HepG2 (cell line): ENCODE measurements around the gene CCNDBP1. TPM values are rescaled to one million over a fixed set of nuclear protein-coding genes. Genes with fewer than 3 reads are reported as not detected.

Experiments used
- ATAC-seq: fragments of 200-7000 bp; cut with Tn5 transposase; 3 replicates; pipeline ENCODE4 v1.9.1; 2020; ENCODE audit warnings: mild to moderate bottlenecking, moderate library complexity
- BruUV-seq: library from RNA; stranded (reverse); fragments of 400-500 nt; replicated peaks from 2 replicates; lab custom pipeline; 2021; lab: Mats Ljungman, UMichigan
- CTCF ChIA-PET: fragments of 300-600 bp; formaldehyde crosslinking; extraction: SDS; loops from one replicate; lab custom pipeline; 2021; ENCODE audit warnings: low total read pairs, inconsistent platforms, low intra/inter-chr PET ratio; lab: Yijun Ruan, JAX
- POLR2A ChIA-PET: fragments of 350-600 bp; sonication (Branson Sonifier 250); formaldehyde crosslinking; loops from one replicate; lab custom pipeline; 2020; ENCODE audit warnings: antibody characterized with exemption, inconsistent platforms; lab: Yijun Ruan, JAX
- DNase-seq: peaks from one replicate; pipeline ENCODE4 v3.0.0-alpha.2; 2015; ENCODE audit warnings: low spot score
- FAIRE-seq: peaks from 3 replicates; lab custom pipeline; 2011; peaks lifted over from hg19 to GRCh38; lab: Jason Lieb, UNC
- H2AFZ ChIP-seq: one replicate; pipeline ENCODE4 v1.6.1; 2011; ENCODE audit warnings: low read length, inconsistent platforms
- H3K27ac ChIP-seq: fragments of 300-600 bp; 3 replicates; pipeline ENCODE4 v1.8.0; 2011; ENCODE audit warnings: mixed run types, mild to moderate bottlenecking, mixed read lengths, low read length, inconsistent platforms; ENCODE audit not compliant: insufficient read depth; ENCODE audit errors: extremely low read length
- H3K27me3 ChIP-seq, 2 experiments: fragments of 200-600 bp in 1 of 2; 2 replicates in 1 of 2; 3 replicates in 1 of 2; pipeline versions ENCODE4 v1.6.0 to v1.8.0; 2011; ENCODE audit warnings: low read length in 2 of 2, mild to moderate bottlenecking in 2 of 2, moderate library complexity in 2 of 2, inconsistent platforms in 1 of 2; ENCODE audit not compliant: insufficient read depth in 2 of 2, control insufficient read depth in 1 of 2
- H3K36me3 ChIP-seq, 2 experiments: fragments of 200-600 bp in 1 of 2; replicated peaks in 1 of 2; 2 replicates in 1 of 2; 3 replicates in 1 of 2; pipeline versions ENCODE4 v1.5.1 to v1.8.0; 2011; ENCODE audit warnings: low read length in 2 of 2, inconsistent platforms in 1 of 2; ENCODE audit not compliant: insufficient read depth in 2 of 2, control insufficient read depth in 1 of 2
- H3K4me1 ChIP-seq: 2 replicates; pipeline ENCODE4 v1.5.1; 2012; ENCODE audit warnings: low read length, inconsistent platforms; ENCODE audit not compliant: insufficient read depth
- H3K4me2 ChIP-seq: 2 replicates; pipeline ENCODE4 v1.6.0; 2011; ENCODE audit warnings: low read depth, low read length, inconsistent platforms
- H3K4me3 ChIP-seq, 3 experiments: fragments of 200-600 bp in 1 of 3; sonication (generic), shearing (Covaris generic) in 1 of 3; replicated peaks in 1 of 3; 2 replicates each; pipeline ENCODE4 v1.5.1; 2011 to 2016; ENCODE audit warnings: low read length in 3 of 3, inconsistent platforms in 2 of 3, low read depth in 2 of 3, mild to moderate bottlenecking in 2 of 3, control low read depth in 1 of 3, mixed read lengths in 1 of 3; ENCODE audit not compliant: insufficient read depth in 1 of 3
- H3K79me2 ChIP-seq: one replicate; pipeline ENCODE4 v1.6.1; 2011; ENCODE audit warnings: low read length, inconsistent platforms; ENCODE audit not compliant: insufficient read depth
- H3K9ac ChIP-seq: 2 replicates; pipeline ENCODE4 v1.6.0; 2011; ENCODE audit warnings: mild to moderate bottlenecking, low read depth, low read length, inconsistent platforms; ENCODE audit not compliant: insufficient read depth
- H3K9me3 ChIP-seq: 2 replicates; pipeline ENCODE4 v1.5.1; 2012; ENCODE audit warnings: mild to moderate bottlenecking, low read length
- H4K20me1 ChIP-seq: 2 replicates; pipeline ENCODE4 v1.6.0; 2011; ENCODE audit warnings: inconsistent platforms, mild to moderate bottlenecking, low read length, moderate library complexity; ENCODE audit not compliant: insufficient read depth
- CCAR2 ChIP-seq: fragments of 200-400 bp; formaldehyde crosslinking; optimal IDR thresholded peaks from 2 replicates; pipeline ENCODE3; 2018; ENCODE audit warnings: low read depth, mild to moderate bottlenecking, low read length, moderate library complexity
- HDAC1 ChIP-seq: sonication (generic); formaldehyde crosslinking; IDR thresholded peaks from 2 replicates; pipeline ENCODE4 v1.5.1; 2020; ENCODE audit warnings: mild to moderate bottlenecking, missing genetic modification reagents
- KLF9 ChIP-seq: IDR thresholded peaks from 2 replicates; pipeline ENCODE4 v1.6.1; 2016; ENCODE audit warnings: low read depth
- MTF1 ChIP-seq: sonication (generic); formaldehyde crosslinking; IDR thresholded peaks from 2 replicates; pipeline ENCODE4 v1.5.0; 2020; ENCODE audit warnings: missing genetic modification reagents
- MXI1 ChIP-seq: IDR thresholded peaks from 3 replicates; pipeline ENCODE4 v1.6.1; 2012; ENCODE audit warnings: low read depth, low read length, inconsistent platforms, borderline replicate concordance
- PLRG1 ChIP-seq: fragments of 450-650 bp; conservative IDR thresholded peaks from 2 replicates; pipeline ENCODE4 v1.6.1; 2016
- ZBTB21 ChIP-seq: sonication (generic); formaldehyde crosslinking; IDR thresholded peaks from 2 replicates; pipeline ENCODE4 v1.4.0; 2020; ENCODE audit warnings: missing genetic modification reagents
- ZNF225 ChIP-seq: sonication (generic); formaldehyde crosslinking; IDR thresholded peaks from 2 replicates; pipeline ENCODE4 v1.4.0; 2020; ENCODE audit warnings: mild to moderate bottlenecking, missing genetic modification reagents
- ZNF296 ChIP-seq: sonication (generic); formaldehyde crosslinking; conservative IDR thresholded peaks from 2 replicates; pipeline ENCODE4 v1.5.0; 2020; ENCODE audit warnings: mild to moderate bottlenecking, missing genetic modification reagents
- ZNF703 ChIP-seq: sonication (generic); formaldehyde crosslinking; IDR thresholded peaks from 2 replicates; pipeline ENCODE4 v1.5.1; 2020; ENCODE audit warnings: missing genetic modification reagents, mild to moderate bottlenecking, moderate library complexity, borderline replicate concordance
- WGBS: methylation state at CpG from one replicate; pipeline ENCODE4 v1.1.6; 2017; ENCODE audit warnings: low lambda C conversion rate; 5-methylcytosine and 5-hydroxymethylcytosine counted together
- in situ Hi-C: cut with HindIII; loops from 2 replicates; pipeline ENCODE4 v1.10.0; 2017; ENCODE audit warnings: low pct_unique_long_range_greater_than_20kb; ENCODE audit not compliant: extremely low pct_ligation_motif_present
- intact Hi-C: fragments of 100-400 bp; cut with micrococcal nuclease; formaldehyde crosslinking; loops from one replicate; pipeline ENCODE4 v1.10.0; 2022; ENCODE audit not compliant: unreplicated experiment
- polyA plus RNA-seq, 8 experiments: library from polyadenylated mRNA; depleted of rRNA in 3 of 8; stranded (reverse) in 7 of 8; unstranded in 1 of 8; fragments of >200 nt; fragmentation: Illumina TruSeq in 4 of 8; extraction: Trizol in 4 of 8; gene quantifications; 2 replicates each; pipeline versions ENCODE4 v1.2.1 to v1.2.3, GENCODE V29; 2011 to 2016; ENCODE audit warnings: low read depth in 4 of 8, missing spikeins in 1 of 8, mixed read lengths in 1 of 8; ENCODE audit not compliant: insufficient read depth in 1 of 8
- total RNA-seq, 5 experiments: library from RNA; depleted of rRNA; stranded (reverse); fragments of >200 nt; fragmentation: Illumina TruSeq; extraction: Trizol; gene quantifications; 2 replicates each; pipeline ENCODE4 v1.2.3, GENCODE V29; 2016; ENCODE audit warnings: low read depth in 1 of 5
- TF ChIP-seq, protein P1 (sequence below): sonication (generic); formaldehyde crosslinking; IDR thresholded peaks from 2 replicates; pipeline ENCODE4 v1.4.0; 2020; ENCODE audit warnings: missing genetic modification reagents, borderline replicate concordance
- TF ChIP-seq, protein P2 (sequence below): sonication (generic); formaldehyde crosslinking; IDR thresholded peaks from 2 replicates; pipeline ENCODE4 v1.5.1; 2020; ENCODE audit warnings: mild to moderate bottlenecking, missing genetic modification reagents, borderline replicate concordance
- TF ChIP-seq, protein P3 (sequence below): sonication (generic); formaldehyde crosslinking; IDR thresholded peaks from 2 replicates; pipeline ENCODE4 v1.5.1; 2020; ENCODE audit warnings: missing genetic modification reagents, mild to moderate bottlenecking, borderline replicate concordance
- TF ChIP-seq, protein P4 (sequence below): sonication (generic); formaldehyde crosslinking; conservative IDR thresholded peaks from 2 replicates; pipeline ENCODE4 v1.8.0; 2022; ENCODE audit warnings: low read depth, missing genetic modification reagents
- TF ChIP-seq, protein P5 (sequence below): sonication (generic); formaldehyde crosslinking; IDR thresholded peaks from 2 replicates; pipeline ENCODE4 v1.4.0; 2020; ENCODE audit warnings: missing genetic modification reagents
- TF ChIP-seq, protein P6 (sequence below): sonication (generic); formaldehyde crosslinking; IDR thresholded peaks from 2 replicates; pipeline ENCODE4 v1.4.0; 2020; ENCODE audit warnings: missing genetic modification reagents

Gene CCNDBP1
- total and polyA plus RNA-seq, 2 of the 13 experiments (the other 11 are each of a cell fraction or from before 2014, with no cell fraction given), result 24.8 to 42.3 TPM

DNA sequence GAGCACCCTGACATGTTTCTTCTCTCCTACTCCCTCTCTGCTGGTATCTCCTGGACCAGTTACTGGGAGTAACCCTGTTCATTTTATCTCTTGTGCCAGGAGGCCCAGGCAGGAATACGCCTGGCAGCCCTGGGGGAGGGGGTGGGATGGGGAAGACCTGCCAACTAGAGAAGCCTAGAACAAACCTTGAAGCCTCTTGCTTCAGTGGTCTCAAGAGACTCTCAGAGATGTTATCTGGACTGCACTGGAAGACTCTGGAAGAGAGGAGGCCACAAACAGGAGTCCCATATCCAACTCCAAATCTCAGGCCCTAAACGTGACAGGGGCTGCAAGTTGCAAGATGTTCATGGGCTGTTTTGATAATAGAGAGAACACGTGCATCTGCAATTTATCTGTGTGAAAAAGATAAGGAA, 35.8 kb downstream of the CCNDBP1 start, which contains the start of gene EPB42:
EPB42 (minus strand) TSS at position 28 of the 413 bp plus-strand sequence. CDS start 193 bp downstream, outside the sequence.
- H3K9me3 ChIP-seq, result no peaks in the 10 kb centered on the region
- 0 out of 2 replicates have a peak, but pooled peaks cover 11% of the 10 kb centered on the region for H3K4me1 ChIP-seq
- BruUV-seq, result no TSS peak
- no peaks in the 10 kb centered on the region for H3K36me3 ChIP-seq
- DNase-seq (no peak), ATAC-seq (no peak), FAIRE-seq (no peak)
- H3K4me3 ChIP-seq, result no peak within 1 kb of the TSS
- in situ Hi-C loops (loop anchor here (25.0 kb wide), 1 partner anchor 509 kb away; no protein-coding TSS in a partner anchor), intact Hi-C loops (loop anchor here (5.0 kb wide), 1 partner anchor 46 kb away; the partner anchor contains the start of gene TGM5)
- CTCF ChIA-PET, result no interaction called here
- H4K20me1 ChIP-seq, result no peaks in the 10 kb centered on the region
- H2AFZ ChIP-seq, result no peak within 1 kb of the TSS
- H3K27me3 ChIP-seq, result peaks cover 0 to 6% of the 10 kb centered on the region in 2 experiments; a peak in 2 of 5 replicates
- POLR2A ChIA-PET, result no interaction called here
- no peak within 1 kb of the TSS for H3K27ac ChIP-seq
- H3K9ac ChIP-seq, result no peak within 1 kb of the TSS
- WGBS, result 19% methylated on average over 3 of the region's 3 CpGs
- H3K4me2 ChIP-seq, result no peak within 1 kb of the TSS
- H3K79me2 ChIP-seq, result no peaks in the 10 kb centered on the region
- TF ChIP-seq ZBTB21 (CRISPR knock-in tag) (no peak), ZNF703 (CRISPR knock-in tag) (no peak), ZNF296 (no peak), PLRG1 (no peak), MTF1 (CRISPR knock-in tag) (no peak), MXI1 (no peak), ZNF225 (CRISPR knock-in tag) (no peak), HDAC1 (no peak), CCAR2 (no peak), KLF9 (CRISPR knock-in tag) (no peak)
- TF ChIP-seq, protein P1, sequence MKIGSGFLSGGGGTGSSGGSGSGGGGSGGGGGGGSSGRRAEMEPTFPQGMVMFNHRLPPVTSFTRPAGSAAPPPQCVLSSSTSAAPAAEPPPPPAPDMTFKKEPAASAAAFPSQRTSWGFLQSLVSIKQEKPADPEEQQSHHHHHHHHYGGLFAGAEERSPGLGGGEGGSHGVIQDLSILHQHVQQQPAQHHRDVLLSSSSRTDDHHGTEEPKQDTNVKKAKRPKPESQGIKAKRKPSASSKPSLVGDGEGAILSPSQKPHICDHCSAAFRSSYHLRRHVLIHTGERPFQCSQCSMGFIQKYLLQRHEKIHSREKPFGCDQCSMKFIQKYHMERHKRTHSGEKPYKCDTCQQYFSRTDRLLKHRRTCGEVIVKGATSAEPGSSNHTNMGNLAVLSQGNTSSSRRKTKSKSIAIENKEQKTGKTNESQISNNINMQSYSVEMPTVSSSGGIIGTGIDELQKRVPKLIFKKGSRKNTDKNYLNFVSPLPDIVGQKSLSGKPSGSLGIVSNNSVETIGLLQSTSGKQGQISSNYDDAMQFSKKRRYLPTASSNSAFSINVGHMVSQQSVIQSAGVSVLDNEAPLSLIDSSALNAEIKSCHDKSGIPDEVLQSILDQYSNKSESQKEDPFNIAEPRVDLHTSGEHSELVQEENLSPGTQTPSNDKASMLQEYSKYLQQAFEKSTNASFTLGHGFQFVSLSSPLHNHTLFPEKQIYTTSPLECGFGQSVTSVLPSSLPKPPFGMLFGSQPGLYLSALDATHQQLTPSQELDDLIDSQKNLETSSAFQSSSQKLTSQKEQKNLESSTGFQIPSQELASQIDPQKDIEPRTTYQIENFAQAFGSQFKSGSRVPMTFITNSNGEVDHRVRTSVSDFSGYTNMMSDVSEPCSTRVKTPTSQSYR (CRISPR knock-in tag), result no peak
- TF ChIP-seq, protein P2, sequence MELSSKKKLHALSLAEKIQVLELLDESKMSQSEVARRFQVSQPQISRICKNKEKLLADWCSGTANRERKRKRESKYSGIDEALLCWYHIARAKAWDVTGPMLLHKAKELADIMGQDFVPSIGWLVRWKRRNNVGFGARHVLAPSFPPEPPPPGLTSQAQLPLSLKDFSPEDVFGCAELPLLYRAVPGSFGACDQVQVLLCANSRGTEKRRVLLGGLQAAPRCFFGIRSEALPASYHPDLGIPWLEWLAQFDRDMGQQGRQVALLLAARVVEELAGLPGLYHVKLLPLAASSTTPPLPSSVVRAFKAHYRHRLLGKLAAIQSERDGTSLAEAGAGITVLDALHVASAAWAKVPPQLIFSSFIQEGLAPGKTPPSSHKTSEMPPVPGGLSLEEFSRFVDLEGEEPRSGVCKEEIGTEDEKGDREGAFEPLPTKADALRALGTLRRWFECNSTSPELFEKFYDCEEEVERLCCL (CRISPR knock-in tag), result no peak
- TF ChIP-seq, protein P3, sequence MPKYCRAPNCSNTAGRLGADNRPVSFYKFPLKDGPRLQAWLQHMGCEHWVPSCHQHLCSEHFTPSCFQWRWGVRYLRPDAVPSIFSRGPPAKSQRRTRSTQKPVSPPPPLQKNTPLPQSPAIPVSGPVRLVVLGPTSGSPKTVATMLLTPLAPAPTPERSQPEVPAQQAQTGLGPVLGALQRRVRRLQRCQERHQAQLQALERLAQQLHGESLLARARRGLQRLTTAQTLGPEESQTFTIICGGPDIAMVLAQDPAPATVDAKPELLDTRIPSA (CRISPR knock-in tag), result no peak
- TF ChIP-seq, protein P4, sequence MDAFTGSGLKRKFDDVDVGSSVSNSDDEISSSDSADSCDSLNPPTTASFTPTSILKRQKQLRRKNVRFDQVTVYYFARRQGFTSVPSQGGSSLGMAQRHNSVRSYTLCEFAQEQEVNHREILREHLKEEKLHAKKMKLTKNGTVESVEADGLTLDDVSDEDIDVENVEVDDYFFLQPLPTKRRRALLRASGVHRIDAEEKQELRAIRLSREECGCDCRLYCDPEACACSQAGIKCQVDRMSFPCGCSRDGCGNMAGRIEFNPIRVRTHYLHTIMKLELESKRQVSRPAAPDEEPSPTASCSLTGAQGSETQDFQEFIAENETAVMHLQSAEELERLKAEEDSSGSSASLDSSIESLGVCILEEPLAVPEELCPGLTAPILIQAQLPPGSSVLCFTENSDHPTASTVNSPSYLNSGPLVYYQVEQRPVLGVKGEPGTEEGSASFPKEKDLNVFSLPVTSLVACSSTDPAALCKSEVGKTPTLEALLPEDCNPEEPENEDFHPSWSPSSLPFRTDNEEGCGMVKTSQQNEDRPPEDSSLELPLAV (CRISPR knock-in tag), result no peak
- TF ChIP-seq, protein P5, sequence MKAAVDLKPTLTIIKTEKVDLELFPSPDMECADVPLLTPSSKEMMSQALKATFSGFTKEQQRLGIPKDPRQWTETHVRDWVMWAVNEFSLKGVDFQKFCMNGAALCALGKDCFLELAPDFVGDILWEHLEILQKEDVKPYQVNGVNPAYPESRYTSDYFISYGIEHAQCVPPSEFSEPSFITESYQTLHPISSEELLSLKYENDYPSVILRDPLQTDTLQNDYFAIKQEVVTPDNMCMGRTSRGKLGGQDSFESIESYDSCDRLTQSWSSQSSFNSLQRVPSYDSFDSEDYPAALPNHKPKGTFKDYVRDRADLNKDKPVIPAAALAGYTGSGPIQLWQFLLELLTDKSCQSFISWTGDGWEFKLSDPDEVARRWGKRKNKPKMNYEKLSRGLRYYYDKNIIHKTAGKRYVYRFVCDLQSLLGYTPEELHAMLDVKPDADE (CRISPR knock-in tag), result no peak
- TF ChIP-seq, protein P6, sequence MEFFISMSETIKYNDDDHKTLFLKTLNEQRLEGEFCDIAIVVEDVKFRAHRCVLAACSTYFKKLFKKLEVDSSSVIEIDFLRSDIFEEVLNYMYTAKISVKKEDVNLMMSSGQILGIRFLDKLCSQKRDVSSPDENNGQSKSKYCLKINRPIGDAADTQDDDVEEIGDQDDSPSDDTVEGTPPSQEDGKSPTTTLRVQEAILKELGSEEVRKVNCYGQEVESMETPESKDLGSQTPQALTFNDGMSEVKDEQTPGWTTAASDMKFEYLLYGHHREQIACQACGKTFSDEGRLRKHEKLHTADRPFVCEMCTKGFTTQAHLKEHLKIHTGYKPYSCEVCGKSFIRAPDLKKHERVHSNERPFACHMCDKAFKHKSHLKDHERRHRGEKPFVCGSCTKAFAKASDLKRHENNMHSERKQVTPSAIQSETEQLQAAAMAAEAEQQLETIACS (CRISPR knock-in tag), result no peak
